ENCODE measurements around the gene PFDN5. TPM values are rescaled to one million over a fixed set of nuclear protein-coding genes. Genes with fewer than 3 reads are reported as not detected.

Gene PFDN5
- total and polyA plus RNA-seq, 9 of the 15 experiments (the other 6 are each of a cell fraction or from before 2014, with no cell fraction given) = 361 to 1,636 (median 742) TPM

DNA sequence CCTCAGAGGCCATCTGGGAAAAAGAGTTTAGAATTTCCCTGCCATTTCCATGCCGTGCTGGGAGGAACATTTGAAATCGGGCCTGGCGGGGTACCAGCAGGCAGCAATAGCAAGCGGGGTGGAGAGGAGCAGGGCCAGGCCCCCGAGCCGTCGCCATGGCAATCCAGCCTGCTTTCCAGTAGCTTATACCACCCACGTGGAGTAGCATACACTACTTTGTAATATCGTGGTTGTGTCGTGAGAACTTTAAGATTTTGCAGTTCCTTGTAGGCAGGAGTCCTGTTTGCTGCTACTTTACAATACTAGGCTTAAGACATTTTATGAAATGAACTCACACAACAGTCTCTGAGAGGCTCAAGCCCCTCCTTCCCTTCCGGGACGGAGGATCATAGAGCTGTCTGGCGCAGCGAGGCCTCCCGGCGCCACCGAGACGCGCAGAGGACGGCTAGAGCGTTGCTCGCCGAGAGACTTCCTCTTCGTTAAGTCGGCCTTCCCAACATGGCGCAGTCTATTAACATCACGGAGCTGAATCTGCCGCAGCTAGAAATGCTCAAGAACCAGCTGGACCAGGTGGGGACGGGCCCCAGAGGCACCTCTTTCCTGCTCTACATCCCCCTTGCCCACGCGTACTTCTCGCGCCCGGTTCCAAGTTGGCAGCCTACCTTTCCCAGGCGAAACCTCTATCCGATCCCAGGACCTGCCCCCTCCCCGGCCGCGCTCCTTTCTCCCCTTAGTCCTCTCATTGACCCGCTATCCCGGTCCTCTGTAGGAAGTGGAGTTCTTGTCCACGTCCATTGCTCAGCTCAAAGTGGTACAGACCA lies at the start of gene PFDN5 (continued):
- TF ChIP-seq, protein P1, sequence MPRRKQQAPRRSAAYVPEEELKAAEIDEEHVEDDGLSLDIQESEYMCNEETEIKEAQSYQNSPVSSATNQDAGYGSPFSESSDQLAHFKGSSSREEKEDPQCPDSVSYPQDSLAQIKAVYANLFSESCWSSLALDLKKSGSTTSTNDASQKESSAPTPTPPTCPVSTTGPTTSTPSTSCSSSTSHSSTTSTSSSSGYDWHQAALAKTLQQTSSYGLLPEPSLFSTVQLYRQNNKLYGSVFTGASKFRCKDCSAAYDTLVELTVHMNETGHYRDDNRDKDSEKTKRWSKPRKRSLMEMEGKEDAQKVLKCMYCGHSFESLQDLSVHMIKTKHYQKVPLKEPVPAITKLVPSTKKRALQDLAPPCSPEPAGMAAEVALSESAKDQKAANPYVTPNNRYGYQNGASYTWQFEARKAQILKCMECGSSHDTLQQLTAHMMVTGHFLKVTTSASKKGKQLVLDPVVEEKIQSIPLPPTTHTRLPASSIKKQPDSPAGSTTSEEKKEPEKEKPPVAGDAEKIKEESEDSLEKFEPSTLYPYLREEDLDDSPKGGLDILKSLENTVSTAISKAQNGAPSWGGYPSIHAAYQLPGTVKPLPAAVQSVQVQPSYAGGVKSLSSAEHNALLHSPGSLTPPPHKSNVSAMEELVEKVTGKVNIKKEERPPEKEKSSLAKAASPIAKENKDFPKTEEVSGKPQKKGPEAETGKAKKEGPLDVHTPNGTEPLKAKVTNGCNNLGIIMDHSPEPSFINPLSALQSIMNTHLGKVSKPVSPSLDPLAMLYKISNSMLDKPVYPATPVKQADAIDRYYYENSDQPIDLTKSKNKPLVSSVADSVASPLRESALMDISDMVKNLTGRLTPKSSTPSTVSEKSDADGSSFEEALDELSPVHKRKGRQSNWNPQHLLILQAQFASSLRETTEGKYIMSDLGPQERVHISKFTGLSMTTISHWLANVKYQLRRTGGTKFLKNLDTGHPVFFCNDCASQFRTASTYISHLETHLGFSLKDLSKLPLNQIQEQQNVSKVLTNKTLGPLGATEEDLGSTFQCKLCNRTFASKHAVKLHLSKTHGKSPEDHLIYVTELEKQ (CRISPR knock-in tag; IDR thresholded peaks at IDR 0.05) = no peak
- TF ChIP-seq MTA1 (IDR thresholded peaks at IDR 0.05; ENCODE audit: borderline replicate concordance) (peak; percentile 67; the same call in 1 of the 2 replicates), NBN (IDR thresholded peaks at IDR 0.05; ENCODE audit: low read depth) (peak; percentile 84; the same call in 1 of the 2 replicates), ZBED1 (IDR thresholded peaks at IDR 0.05) (peak; percentile 67; the same call in 1 of the 2 replicates), LCOR (CRISPR knock-in tag; IDR thresholded peaks at IDR 0.05) (0 out of 2 replicates have a peak, but pooled peaks have one; percentile 54), SETDB1 (IDR thresholded peaks at IDR 0.05; ENCODE audit: low read length) (no peak), NFE2 (IDR thresholded peaks at IDR 0.05; ENCODE audit: low read depth) (no peak), NRF1 (conservative IDR thresholded peaks at IDR 0.05 in 1 of 2, IDR thresholded peaks at IDR 0.05 in 1 of 2) (peak; percentile 87 to 89), ZC3H11A (IDR thresholded peaks at IDR 0.05; ENCODE audit: low read depth, low read length) (no peak), ZBTB40 (IDR thresholded peaks at IDR 0.05) (peak; percentile 77), ZBTB40 (CRISPR knock-in tag; IDR thresholded peaks at IDR 0.05) (no peak), ZNF347 (CRISPR knock-in tag; IDR thresholded peaks at IDR 0.05; ENCODE audit: low read depth) (no peak)

Measured in K562 (cell line).